Anterior cingulate cortex (tissue), 58 donors: ENCODE data around the gene VEGFA.

Experiments
- DNase-seq, 58 donors: peaks; one replicate each; lab custom pipeline; 2025; lab: John Stamatoyannopoulos, UW

VEGFA gene

DNA sequence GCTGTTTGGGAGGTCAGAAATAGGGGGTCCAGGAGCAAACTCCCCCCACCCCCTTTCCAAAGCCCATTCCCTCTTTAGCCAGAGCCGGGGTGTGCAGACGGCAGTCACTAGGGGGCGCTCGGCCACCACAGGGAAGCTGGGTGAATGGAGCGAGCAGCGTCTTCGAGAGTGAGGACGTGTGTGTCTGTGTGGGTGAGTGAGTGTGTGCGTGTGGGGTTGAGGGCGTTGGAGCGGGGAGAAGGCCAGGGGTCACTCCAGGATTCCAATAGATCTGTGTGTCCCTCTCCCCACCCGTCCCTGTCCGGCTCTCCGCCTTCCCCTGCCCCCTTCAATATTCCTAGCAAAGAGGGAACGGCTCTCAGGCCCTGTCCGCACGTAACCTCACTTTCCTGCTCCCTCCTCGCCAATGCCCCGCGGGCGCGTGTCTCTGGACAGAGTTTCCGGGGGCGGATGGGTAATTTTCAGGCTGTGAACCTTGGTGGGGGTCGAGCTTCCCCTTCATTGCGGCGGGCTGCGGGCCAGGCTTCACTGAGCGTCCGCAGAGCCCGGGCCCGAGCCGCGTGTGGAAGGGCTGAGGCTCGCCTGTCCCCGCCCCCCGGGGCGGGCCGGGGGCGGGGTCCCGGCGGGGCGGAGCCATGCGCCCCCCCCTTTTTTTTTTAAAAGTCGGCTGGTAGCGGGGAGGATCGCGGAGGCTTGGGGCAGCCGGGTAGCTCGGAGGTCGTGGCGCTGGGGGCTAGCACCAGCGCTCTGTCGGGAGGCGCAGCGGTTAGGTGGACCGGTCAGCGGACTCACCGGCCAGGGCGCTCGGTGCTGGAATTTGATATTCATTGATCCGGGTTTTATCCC lies at the start of gene VEGFA:
VEGFA (plus strand) TSS at position 686 of the 846 bp plus-strand sequence.
- DNase-seq = peak; percentile 32 to 93 (median 82)

GRCh38 chr6:43720999-43721398 lies 49.0 kb upstream of the VEGFA start:
- no peak for DNase-seq

DNA sequence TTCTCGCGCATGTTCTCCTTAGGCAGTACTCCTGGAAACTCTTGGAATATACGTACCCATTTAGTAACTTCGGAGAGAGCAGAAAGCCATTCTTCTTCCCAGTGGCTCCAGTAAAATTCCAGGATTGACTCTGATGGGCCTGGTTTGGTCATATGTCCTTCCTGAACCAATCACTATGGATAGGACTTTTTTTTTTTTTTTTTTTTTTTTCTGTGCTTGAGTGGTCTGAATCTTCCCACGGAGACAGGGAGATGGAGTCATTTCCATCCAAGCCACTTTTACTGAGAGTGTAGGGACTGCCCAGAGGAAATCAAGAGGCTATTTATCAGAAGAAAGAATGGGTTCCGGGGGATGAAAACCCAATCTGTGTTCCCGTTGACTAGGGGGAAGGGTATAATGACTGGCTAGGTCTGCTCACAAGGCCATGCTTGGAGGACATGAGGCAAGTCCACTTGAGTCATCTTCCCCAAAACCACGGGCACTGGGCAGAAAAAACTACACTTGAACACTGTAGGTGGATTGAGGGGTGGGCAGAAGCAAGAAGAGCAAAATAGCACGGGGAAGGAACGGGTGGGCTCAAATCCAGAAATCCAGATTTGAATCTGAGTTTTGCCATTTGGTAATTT lies 47.0 kb upstream of the VEGFA start:
- no peak for DNase-seq

GRCh38 chr6:43723737-43724295 lies 46.2 kb upstream of the VEGFA start:
- DNase-seq = peak in 4 of 58 donors; percentile 2 to 16 (median 10)

- no peak for DNase-seq
These were observed 45.7 kb upstream of the VEGFA start for GRCh38 chr6:43724354-43724753.

DNA sequence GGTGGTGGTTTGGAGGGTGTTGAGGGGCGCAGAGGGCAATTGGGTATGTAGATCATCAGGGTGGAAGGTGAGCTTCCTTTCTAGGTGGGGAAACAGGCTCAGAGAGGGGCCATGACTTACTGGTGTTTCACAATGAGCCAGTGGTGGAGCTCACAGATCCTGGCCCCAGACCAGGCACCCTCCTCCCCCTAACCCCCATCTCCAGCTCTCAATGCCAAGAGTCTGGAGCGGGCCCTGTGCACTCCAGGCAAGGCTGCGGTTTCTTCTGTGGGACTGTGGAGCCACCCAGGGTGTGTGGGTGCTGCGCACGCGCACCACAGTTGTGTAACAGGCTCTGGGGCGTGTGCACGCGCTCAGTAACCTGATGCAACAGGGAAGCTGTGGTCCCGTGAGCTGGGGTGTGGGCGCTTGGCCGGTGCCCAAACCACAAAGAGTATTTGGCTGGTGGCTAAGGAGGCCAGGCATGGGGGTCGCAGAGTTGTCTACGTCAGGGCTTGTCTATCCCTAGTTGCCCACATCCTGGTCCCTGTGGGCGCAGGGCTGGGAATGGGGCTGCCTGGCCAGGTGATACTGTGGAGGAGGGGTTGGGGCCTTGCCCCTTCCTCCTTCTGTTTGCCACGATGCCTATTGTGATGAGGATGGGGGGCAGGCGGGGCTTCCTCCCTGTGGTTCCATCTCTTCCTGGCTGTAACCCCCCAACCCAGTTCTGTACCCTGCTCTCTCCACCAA lies 44.9 kb upstream of the VEGFA start:
- DNase-seq = no peak

GRCh38 chr6:43725643-43726580 lies 44.1 kb upstream of the VEGFA start:
- DNase-seq = no peak

DNA sequence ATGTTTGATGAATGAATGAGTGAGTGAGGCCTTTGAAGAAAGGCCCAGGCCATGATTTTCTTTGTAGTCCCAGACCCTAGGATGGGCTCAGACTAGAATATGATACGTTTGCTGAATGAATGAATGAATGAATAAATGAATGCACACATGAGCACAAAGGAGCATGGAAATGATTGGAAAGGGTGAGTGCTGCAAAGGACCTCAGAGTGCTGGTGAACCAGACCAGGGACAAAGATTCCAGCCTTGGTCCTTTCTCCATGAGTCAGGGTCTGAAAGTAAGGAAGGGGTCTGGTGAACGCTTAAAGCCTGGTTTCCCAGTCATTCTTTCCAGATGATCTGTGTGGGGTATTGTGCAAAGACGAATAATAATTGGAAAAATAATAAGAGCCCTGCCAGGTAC lies 42.4 kb upstream of the VEGFA start:
- DNase-seq = no peak

- DNase-seq = no peak
These were observed 41.4 kb upstream of the VEGFA start for GRCh38 chr6:43728586-43728985.

- no peak for DNase-seq
These were observed 40.5 kb upstream of the VEGFA start for GRCh38 chr6:43729537-43729936.

GRCh38 chr6:43730634-43731033 lies 39.4 kb upstream of the VEGFA start:
- DNase-seq = no peak

GRCh38 chr6:43733471-43734293 lies 36.3 kb upstream of the VEGFA start:
- no peak for DNase-seq

- DNase-seq = no peak
These were observed 35.7 kb upstream of the VEGFA start for GRCh38 chr6:43734294-43734665.

DNA sequence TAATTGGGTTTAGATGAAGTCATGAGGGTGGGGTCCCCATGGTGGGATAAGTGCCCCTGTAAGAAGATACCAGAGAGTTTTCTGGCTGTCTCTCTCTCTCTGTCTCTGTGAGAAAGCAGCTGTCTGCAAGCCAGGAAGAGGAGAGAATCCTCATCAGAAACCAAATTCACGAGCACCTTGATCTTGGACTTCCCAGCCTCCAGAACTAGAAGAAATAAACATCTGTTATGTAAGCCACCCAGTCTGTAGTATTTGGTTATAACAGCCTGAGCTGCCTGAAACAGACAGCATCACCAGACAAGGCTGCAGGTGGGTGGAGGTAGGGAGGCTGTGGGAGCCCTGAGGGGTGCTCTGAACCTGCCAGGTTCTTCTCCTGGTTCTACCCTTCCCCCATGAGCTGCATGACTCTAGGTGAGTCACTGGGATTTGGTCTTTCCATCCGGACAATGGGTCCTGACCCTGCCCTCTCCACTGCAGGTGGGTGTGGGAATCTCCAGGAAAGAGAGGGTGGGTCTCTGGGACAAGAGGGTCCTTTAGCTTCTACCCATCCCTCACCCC lies 34.3 kb upstream of the VEGFA start:
- no peak for DNase-seq

DNA sequence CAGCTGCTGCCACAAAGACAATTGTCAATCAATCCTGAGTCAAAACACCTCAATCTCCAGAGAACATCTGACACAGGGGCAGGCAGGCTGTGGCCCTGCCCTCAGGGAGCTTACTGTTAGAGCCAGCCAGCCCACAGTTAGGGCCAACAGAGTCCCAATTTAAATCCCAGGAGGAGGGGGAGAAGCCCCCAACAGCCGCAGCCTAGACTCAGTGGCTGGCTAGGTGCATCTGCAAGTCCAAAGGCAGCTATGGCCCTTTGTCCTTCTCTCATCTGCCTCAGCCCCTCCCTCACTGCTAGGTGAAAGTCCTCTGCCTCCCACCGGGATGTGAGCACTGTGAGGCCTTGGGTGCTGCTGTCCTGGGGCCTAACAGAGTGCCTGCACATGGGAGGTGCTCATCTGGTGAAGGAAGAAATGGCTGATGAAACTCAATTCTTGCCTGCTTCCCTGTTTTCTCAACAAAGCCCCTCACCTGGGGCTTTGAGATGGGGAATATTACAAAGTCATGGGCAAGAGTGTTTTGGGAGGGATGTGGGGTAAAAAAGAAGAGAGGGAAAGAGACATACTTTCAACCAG lies 33.7 kb upstream of the VEGFA start:
- DNase-seq = no peak

DNA sequence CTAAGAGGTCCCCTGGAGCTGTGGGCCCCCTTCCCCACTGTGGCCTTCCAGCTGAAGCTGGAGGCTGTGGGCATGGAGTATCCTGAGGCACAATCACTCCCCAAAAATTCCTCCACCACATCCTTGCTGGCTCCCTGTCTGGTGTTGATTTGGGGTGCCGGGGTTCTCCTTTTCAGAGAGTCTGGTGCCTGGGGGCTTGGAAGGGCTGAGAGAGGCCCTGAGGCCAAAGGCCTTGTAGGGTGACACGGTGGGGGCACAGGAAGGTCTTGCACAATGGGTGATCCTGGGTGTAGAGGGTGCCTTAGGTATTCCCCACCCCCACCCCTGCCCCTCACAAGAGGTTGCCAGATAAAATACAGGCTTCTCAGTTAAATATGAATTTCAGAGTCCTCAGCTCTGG lies 33.2 kb upstream of the VEGFA start:
- DNase-seq = no peak

- no peak for DNase-seq
These were observed 32.5 kb upstream of the VEGFA start for GRCh38 chr6:43737272-43738081.

DNA sequence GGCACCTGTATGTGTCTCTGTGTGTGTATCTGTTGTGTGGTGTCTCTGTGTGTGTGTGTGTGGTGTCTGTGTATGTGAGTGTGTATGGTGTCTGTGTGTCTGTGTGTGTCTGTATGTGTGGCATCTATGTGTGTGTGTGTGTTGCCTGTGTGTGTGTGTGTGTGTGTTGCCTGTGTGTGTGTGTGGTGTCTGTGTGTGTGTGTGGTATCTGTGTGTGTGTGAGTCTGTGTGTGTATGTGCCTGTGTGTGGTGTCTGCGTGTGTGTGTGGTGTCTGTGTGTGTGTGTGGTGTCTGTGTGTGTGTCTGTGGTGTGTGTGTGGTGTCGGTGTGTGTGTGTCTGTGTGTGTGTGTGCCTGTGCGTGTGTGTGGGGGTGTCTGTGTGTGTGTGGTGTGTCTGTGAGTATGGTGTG lies 31.7 kb upstream of the VEGFA start:
- no peak for DNase-seq
